ENCODE data around the gene RAC2. TPM values are rescaled to one million over a fixed set of nuclear protein-coding genes. Genes with fewer than 3 reads are reported as not detected.

The RAC2 gene
- total and polyA plus RNA-seq, 2 of the 8 experiments (the other 6 are each of a cell fraction or from before 2014, with no cell fraction given): 2.3 to 4.3 TPM

DNA sequence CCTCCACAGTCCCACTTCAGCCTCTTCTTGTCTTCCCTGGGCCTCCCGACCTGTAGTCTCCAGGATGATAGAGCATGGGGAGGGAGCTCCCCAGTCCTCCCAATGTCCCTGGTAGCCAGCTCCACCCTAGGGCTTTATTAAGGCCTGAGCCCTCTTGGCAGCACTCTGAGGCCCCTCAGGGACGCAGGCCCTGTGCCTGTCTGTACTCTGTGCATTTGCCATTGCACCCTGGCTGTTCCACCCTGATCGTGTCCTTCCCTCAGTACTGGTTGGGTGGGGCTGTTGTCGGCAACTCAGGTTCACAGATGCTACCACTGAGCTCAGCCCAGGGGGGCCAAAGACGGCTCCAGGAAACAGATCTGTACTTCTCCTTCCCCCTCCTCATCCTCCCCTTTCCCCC, 39.0 kb downstream of the RAC2 start (continued):
- no peak for TF ChIP-seq TAF1 (IDR thresholded peaks at IDR 0.05; ENCODE audit: low read depth, low read length)
- TF ChIP-seq TEAD4 (IDR thresholded peaks at IDR 0.05; ENCODE audit: low read depth, low read length): no peak
- TF ChIP-seq CHD1 (IDR thresholded peaks at IDR 0.05; ENCODE audit: low read depth, low read length): no peak
- no peak for TF ChIP-seq TBP (IDR thresholded peaks at IDR 0.05; ENCODE audit: low read depth, low read length)
